ENCODE measurements around the gene SLC31A2.
"Not testable (repeated sequence)": the region's sequence is repeated elsewhere in the genome, so short reads cannot be mapped to it uniquely, and the experiment has no call there.

The SLC31A2 gene, protein sequence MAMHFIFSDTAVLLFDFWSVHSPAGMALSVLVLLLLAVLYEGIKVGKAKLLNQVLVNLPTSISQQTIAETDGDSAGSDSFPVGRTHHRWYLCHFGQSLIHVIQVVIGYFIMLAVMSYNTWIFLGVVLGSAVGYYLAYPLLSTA

DNA sequence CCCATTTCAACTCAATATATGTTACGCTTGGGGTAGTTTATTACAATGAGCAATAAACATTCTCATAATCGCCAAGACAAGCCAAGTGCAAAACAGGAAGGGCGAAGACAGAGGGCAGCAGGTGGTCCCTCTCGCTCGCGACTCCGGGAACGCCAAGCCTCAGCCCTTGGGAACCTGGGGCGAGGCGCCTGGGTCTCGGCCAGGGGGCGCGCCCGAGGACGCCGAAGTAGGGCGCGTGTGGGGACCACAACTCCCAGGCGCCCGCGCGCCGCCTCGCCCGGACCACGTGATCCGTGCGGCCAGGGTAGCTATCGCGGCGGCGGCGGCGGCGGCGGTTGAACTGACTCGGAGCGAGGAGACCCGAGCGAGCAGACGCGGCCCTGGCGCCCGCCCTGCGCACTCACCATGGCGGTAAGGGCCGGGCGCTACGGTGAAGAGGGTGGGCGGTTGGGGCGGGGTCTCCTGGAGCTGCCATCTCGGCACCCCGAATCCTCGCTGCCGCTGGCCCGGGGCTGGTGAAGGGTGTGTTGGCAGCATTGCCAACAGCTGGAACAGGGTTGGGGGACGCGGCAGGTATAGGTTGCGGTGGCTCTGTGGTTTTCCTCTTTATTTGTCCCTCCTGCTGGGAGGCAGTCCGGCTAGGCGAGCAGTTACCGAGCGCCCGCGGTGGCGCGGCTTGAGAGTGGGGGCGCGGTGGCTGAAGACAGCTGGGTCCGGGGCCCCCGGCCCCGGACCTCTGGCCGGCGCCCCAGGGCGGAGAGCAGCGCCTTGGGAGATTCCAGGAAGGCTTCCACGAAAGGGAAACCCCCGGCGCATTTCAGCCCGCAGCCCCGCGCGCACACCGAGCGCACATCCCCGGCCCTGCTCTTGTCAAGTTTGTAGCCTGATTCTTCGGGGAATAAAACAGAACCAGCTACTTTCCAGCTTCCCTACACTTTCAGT, at the start of gene SLC31A2:
TSS of gene SLC31A2 (plus strand) at position 338 of the 942 bp plus-strand sequence. CDS start at position 406, 68 bp downstream.
- H3K4me3 ChIP-seq (ENCODE audit: low read depth, low read length) = peak within 1 kb of the TSS; percentile 69

DNA sequence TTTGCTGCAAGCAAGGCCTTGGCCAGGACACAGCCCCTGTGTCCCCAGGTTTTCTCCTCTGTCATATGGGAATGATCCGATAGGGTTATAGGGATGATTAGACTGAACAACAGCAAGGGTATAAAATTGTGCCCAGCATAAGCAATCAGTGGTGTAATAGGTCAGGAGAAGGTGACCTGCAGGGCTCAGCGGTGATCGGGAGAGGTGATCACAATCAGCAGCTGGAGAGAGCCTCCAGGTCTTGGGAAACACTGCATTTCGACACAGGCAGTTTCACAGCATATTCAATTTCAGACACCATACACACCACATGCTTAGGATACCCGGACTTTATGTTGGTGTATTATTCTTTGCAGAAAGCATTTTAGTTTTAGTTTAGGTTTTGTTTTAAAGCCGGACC, 45.5 kb upstream of the SLC31A2 start:
- H3K4me3 ChIP-seq (ENCODE audit: low read depth, low read length) = not testable (repeated sequence)

DNA sequence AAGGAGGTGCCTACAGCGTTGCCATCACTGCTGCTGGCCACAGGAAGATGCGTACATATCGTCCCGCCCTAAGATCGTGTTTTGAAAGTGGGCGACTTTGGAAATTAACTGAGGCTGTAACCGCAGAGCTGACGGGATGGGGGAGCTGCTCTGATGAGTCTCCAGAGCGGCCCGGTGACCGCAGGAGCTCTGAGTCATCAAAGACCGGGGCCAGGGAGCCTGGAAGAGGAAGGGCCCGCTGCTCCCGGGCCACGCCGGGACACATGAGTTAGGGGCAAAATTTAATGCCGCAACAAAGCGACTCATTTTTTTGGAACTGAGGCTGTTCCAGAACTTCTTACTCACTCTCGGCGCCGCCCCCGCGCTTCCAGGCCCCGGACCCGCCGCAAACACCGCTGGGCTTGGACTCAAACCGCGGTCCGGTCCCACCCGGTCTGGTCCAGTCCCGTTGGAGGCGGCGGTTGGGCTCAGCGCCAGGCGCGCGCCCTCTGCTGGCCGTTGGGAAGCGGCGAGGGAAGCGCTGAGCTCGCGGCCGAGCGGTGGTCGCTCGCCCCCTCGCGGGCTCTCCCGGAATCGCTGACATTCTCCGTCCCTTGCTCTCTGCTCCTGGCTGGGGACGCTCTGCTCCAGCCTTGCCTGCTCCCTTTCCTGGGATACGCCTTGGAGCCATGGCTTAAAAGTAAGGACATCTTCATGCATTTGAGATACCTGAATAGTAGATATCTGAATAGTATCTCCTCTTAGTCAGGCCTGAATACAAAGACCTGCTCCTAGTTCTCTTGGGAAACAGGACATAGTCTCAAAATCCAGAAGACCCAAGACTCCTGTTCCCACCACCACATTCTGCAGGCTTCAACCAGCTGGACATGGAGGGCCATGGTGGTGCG, 39.5 kb upstream of the SLC31A2 start:
- not testable (repeated sequence) for H3K4me3 ChIP-seq (ENCODE audit: low read depth, low read length)

DNA sequence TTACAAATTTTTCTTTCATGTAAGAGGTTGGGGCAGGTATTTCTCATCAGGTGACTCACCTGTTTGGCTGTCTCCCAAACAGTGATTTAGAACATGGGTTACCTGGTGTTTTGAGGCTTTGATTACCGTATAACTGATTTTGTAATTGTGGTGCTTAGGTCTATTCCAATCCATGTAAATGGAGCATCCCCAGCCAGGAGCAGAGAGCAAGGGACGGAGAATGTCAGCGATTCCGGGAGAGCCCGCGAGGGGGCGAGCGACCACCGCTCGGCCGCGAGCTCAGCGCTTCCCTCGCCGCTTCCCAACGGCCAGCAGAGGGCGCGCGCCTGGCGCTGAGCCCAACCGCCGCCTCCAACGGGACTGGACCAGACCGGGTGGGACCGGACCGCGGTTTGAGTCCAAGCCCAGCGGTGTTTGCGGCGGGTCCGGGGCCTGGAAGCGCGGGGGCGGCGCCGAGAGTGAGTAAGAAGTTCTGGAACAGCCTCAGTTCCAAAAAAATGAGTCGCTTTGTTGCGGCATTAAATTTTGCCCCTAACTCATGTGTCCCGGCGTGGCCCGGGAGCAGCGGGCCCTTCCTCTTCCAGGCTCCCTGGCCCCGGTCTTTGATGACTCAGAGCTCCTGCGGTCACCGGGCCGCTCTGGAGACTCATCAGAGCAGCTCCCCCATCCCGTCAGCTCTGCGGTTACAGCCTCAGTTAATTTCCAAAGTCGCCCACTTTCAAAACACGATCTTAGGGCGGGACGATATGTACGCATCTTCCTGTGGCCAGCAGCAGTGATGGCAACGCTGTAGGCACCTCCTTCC, 37.9 kb upstream of the SLC31A2 start:
- not testable (repeated sequence) for H3K4me3 ChIP-seq (ENCODE audit: low read depth, low read length)

DNA sequence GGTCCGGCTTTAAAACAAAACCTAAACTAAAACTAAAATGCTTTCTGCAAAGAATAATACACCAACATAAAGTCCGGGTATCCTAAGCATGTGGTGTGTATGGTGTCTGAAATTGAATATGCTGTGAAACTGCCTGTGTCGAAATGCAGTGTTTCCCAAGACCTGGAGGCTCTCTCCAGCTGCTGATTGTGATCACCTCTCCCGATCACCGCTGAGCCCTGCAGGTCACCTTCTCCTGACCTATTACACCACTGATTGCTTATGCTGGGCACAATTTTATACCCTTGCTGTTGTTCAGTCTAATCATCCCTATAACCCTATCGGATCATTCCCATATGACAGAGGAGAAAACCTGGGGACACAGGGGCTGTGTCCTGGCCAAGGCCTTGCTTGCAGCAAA, 32.0 kb upstream of the SLC31A2 start:
- not testable (repeated sequence) for H3K4me3 ChIP-seq (ENCODE audit: low read depth, low read length)

DNA sequence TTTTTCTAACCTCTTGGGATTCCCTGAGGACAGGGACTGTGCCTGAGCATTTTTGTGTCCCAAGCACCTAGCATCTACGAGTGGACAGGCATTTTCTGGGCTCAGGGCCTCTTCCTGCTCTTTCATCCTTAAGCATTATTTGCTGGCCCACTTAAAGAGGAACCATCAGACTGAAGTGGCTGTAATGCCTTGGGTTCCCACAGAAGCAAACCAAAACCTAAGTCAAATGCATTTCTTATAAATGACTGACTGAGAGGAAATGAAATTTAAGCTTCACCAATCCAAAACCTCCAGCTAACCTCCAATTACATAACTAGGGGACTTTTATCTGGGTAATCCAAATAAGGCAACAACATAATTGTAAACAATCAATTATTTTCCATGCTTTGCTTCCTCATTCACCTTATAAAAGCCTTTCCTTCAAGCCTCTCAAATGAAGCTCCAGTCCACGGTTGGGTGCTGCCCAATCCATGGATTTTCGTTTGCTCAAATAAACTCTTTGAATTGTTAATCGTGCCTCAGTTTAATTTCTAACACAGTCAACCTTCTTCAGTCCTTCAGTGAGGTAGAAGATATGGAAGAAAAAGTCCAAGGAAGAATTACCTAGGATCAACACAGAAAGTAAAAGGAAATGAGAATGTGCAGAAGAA, 25.3 kb upstream of the SLC31A2 start:
- no peak overlapping the region for H3K4me3 ChIP-seq (ENCODE audit: low read depth, low read length)

DNA sequence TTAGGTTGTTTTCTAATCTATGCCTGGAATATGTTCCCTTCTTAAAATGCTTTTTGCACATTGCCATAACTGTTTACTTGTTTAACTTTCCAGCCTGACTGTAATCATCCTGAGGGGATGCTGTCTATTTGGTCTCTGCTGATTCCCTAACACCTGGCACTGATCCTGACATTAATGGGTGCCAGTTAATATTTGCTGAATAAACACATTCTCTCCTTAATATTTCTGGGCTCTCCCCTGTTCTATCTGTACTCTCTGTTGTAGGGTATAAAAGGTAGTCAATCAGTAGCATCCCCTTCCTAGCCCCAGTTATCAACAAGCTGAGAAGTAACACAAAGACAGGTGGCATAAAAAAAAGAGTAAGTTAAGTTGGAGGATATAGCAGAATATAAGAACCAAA, 21.3 kb upstream of the SLC31A2 start:
- H3K4me3 ChIP-seq (ENCODE audit: low read depth, low read length) = no peak overlapping the region

DNA sequence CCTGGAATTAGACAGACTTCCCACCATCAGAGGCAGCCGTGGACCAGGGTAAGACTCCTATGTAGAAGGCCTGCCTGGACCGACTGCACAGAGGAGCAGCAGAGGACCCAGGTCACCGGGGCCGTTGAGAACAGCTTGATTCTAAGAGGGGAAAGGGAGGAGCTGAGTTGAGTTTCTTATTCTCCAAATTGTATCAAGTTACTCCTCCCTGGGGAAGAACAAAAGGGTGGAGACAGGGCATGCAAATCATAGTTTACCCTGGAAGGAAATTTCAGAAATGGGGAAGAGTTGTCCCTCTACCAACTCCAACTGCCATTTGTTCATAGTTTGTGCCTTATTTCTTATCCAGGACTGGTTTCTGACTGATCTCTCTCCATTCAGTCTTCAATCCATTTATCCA, 20.9 kb upstream of the SLC31A2 start:
- H3K4me3 ChIP-seq (ENCODE audit: low read depth, low read length) = no peak overlapping the region

DNA sequence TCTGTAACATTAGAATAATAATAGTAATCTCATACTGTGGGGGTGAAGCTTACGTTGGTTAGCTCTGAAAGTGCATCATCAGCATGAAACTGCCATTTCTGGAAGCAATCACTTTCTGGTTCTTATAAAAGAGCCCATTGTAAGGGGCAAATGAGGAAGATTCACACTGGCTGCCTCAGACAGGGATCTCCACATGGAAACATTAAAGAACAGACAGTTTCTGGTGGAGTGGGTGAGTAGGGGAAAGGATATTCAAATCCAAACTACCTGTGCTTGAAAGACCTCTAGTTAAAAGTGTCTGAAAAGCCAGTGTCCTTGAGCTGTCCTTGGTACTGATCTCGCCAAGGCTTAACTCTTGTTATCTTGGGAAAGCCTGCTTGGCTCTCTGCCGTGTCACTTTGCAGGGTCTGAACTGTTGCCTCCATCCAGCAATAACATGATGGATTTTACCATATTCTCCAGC, 19.1 kb upstream of the SLC31A2 start:
- H3K4me3 ChIP-seq (ENCODE audit: low read depth, low read length) = no peak overlapping the region

DNA sequence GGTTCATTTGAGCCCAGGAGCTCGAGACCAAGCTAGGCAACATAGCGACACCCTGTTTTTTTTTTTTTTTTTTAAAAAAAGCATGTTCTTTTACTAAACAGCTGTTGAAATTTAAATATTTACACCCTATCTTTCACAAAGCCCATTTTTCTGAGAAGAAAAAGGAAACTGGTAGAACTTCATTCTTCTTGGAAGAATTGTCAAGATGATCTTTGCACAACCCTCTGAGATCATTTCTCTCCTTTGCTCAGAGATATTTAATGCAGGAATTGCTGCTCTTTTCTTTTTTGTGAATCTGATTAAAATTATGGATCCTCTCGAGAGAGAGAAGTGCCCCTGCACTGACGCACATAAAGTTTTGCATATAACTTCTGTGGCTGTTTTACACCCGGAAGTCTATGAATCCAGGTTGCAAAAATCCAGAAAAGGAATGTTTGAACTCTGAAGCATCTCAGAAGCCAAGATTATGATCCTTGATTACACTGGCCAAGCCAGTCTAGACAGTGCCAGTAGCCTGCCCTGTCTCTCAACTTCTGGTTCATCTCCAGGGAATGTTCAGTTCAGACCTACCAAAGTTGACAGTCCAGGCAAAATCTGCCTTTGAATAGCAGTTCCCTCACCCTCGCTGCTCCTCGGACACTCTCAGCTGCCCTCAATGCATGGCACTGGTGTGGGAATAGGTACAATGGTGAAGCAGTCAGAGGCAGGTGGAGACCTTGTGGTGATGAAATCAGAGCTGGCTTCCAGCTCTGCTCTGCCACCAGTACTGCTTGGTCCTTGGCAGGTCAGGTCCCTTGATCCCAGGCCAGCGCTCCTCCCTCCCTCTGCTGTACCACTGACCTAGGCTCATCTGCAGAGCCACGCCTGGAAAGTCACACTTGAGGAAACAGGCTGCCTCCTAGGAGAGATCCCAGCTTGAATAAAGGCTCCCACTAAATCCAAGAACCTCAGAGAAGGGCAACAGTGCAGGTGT, 13.3 kb upstream of the SLC31A2 start:
- no peak overlapping the region for H3K4me3 ChIP-seq (ENCODE audit: low read depth, low read length)

DNA sequence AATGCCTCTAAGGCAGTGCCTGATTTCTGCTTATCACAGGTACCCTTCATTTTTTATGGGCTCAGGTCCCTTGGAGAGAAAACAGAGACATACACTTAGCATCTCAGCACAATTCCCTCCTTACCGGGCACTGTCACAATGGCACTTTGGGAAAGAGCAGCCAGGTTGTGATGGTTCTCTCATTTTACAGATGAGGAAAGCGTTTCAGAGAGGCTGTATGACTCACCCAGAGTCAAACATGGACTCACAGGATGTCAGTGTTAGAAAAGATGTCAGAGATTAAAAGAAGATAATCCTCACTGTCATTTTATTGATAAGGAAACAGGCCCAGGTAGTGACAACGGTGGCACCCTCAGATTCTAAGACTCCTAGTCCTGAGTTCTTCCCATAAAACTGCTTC, 12.0 kb upstream of the SLC31A2 start:
- no peak overlapping the region for H3K4me3 ChIP-seq (ENCODE audit: low read depth, low read length)

DNA sequence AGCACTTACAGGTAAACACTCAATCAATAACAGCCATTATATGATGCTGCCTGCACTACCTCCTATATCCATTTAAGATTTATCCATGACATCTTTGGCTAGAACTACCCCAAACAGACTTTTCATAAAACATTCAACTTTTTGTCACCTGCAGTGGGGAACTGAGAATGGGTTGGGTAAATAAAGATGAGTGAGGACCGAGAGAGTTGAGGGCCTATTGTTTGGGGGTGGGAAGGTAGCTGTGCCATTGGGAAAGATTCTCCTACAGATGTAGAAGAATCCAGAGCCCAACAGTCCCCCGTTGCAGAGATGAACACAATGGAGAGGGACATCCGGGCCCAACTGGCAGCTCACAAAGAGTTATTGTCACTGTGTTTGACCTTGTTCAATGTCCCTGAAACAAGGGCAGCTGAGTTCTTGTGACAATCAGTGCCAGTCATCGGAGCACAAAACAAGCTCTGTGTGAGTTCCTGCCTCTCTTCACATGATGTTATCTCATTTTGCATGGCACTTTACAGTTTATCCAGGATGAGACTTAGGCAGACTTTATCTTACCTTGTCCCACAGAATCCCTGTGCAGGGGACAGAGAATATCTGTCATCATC, 11.5 kb upstream of the SLC31A2 start:
- no peak overlapping the region for H3K4me3 ChIP-seq (ENCODE audit: low read depth, low read length)

DNA sequence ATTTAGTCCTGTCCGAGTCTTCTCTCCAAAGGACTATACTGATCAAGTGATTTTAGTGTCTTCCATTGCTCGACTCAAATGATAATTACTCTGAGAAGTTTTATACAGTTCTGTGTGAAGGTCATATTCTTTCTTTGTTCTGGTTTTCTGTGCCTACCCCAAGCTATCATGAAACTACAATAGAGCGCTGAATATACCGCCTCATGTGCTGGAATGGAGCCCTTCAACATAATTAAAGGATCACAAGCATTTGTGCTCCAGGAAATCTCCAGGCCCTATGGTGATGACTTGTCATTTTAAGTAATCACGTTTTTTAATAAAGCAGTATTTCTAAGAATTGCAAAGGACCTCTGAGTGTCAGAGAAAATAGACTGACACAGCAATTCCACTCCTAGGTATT, 10.9 kb upstream of the SLC31A2 start:
- H3K4me3 ChIP-seq (ENCODE audit: low read depth, low read length) = no peak overlapping the region

DNA sequence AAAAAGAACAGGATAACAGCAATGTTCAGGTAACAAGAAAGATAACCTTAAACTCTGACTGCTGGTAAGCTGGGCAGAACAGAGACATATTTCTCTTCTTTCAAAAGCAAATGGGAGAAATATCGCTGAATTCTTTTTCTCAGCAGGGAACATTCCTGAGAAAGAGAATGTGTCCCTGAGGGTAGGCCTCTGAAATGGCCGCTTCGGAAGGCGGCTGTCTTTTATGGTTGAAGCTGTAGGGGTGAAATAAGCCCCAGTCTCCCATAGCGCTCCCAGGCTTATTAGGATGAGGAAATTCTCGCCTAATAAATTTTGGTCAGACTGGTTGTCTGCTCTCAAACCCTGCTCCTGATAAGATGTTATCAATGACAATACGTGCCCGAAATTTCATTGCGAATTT, 9.9 kb upstream of the SLC31A2 start:
- H3K4me3 ChIP-seq (ENCODE audit: low read depth, low read length) = not testable (repeated sequence)

DNA sequence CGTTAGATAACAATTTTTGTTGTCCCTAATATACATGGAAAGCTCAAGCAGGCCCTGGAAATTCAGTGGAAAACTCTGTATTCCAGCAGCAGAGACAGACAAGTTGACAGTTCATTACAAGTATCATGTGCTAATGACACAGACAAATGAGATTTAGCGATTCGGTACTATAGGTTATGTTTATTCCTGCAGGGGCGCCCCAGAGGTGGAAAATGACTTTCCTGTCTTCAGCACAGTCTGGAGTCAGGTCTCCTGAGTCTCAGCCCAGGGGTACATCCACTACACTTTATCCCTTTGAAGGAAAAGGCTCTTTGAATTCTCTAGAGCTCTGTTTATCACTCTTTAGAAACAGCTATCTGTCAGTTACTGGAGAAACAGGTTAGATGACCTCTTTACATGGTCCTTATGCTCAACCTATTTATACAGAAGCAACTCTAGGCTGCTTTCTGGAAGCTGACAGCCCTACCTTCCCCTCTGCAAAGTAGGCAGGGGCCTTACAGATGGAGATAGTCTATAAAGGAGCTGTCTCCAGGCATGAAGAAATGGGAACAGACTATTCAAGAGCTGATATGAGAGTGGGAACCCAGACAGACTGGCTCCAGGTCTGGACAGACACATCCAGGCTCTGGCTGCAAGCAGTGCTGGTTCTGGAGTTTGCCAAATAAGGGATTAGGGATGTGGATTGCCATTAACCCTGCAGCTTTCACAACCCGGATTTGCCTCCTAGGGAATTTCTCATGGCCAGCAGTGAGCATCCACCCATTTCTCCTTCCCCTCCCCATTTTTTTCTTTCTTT, 7.2 kb upstream of the SLC31A2 start:
- H3K4me3 ChIP-seq (ENCODE audit: low read depth, low read length) = no peak overlapping the region

DNA sequence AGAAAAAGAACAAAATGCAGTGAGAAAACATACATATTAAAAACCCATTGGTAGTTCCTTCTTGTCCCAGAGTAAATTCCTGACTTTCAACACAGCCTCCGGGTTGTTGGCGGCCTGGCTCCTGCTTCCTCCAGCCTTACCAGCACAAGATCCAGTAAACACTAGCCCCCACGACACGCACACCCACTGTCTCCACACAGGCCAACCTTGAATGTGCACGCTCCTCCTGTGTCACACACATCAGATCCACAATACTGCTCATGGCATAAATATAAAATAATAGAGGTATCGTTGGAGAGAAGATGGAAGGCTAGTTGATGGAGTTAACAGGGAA, 2.5 kb upstream of the SLC31A2 start:
- no peak overlapping the region for H3K4me3 ChIP-seq (ENCODE audit: low read depth, low read length)

DNA sequence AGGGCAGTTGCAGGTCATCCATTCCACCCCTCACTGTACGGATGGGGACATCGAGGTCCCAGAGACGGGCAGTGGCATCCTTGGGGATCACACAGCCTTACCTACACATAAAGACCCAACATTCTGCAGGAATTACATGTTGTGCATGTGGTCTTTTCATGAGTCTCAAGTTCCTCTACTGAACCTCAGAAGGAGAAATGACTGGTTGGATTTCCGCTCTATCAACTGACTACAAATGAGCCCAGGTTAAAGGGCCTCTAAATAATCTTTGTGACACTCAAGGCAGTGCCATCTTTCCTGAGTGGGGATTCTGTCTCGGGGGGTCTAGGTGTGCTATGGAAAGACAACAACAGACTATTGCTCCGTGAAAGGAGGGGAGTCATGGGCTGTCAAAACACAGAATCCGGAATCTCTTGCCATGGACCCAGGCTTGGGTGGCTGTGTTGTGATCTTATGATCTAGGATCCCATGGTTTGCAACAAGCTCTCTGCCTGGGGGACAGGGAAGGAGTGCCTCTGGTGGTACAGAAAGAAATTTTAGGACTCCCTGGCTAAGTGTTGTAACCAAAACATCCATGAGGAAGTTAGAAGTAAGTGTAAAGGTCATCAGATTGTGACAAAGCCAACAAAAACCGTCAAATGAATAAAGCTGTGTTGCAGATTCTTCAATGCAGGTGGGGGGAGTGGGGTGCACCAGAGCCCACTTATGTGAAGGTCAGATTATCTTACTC, 1.9 kb upstream of the SLC31A2 start:
- H3K4me3 ChIP-seq (ENCODE audit: low read depth, low read length) = no peak overlapping the region
